Measurements from ENCODE around the gene PATE3. TPM values are rescaled to one million over a fixed set of nuclear protein-coding genes. Genes with fewer than 3 reads are reported as not detected.

PATE3 gene
- total RNA-seq, 1 experiment from 2014 or later: not detected

DNA sequence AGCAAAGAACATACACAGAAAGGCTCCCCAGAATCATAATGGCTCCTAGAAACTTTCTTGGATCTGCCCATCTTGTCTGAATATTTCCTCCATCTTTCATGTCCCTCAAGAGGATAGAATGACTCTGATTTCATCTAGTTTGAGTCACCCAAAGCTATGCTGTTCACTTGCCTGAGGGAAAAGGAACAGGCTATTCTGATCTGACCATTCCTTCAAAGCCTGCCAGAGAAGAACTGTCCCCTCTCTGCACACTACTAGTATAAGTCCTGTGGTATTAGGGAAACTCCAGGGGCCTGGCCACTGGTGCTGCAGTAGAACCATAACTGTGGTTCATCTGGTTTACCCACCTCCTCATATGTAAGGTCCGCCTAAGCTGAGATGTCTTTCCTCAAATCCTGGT is 44.2 kb upstream of the PATE3 start:
- intact Hi-C loops (cut with micrococcal nuclease; ENCODE audit: unreplicated experiment) (no loop called here), in situ Hi-C loops (cut with HindIII; ENCODE audit: low pct_unique_long_range_greater_than_20kb, low sequenced_read_pairs) (no loop called here)
- ATAC-seq: no peak
- H3K9me3 ChIP-seq (ENCODE audit: control insufficient read depth, insufficient read depth, low read depth, low read length): no peaks in the 10 kb centered on the region
- no peak overlapping the region for H3K4me3 ChIP-seq (ENCODE audit: low read depth in 2 of 2, low read length in 2 of 2)
- H3K27ac ChIP-seq (ENCODE audit: low read length): no peak overlapping the region
- POLR2A ChIA-PET: no interaction called here
- H3K4me1 ChIP-seq (ENCODE audit: control insufficient read depth, insufficient read depth, low read length): no peaks in the 10 kb centered on the region
- TF ChIP-seq TCF7L2 (IDR thresholded peaks at IDR 0.05; ENCODE audit: low read depth, low read length) (no peak), SIN3A (IDR thresholded peaks at IDR 0.05; ENCODE audit: borderline replicate concordance, insufficient read depth, low read depth, low read length) (no peak), POLR2AphosphoS5 (IDR thresholded peaks at IDR 0.05; ENCODE audit: low read depth, low read length) (no peak)
- TF ChIP-seq, protein P1, sequence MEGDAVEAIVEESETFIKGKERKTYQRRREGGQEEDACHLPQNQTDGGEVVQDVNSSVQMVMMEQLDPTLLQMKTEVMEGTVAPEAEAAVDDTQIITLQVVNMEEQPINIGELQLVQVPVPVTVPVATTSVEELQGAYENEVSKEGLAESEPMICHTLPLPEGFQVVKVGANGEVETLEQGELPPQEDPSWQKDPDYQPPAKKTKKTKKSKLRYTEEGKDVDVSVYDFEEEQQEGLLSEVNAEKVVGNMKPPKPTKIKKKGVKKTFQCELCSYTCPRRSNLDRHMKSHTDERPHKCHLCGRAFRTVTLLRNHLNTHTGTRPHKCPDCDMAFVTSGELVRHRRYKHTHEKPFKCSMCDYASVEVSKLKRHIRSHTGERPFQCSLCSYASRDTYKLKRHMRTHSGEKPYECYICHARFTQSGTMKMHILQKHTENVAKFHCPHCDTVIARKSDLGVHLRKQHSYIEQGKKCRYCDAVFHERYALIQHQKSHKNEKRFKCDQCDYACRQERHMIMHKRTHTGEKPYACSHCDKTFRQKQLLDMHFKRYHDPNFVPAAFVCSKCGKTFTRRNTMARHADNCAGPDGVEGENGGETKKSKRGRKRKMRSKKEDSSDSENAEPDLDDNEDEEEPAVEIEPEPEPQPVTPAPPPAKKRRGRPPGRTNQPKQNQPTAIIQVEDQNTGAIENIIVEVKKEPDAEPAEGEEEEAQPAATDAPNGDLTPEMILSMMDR (IDR thresholded peaks at IDR 0.05): no peak
- TF ChIP-seq, protein P2, sequence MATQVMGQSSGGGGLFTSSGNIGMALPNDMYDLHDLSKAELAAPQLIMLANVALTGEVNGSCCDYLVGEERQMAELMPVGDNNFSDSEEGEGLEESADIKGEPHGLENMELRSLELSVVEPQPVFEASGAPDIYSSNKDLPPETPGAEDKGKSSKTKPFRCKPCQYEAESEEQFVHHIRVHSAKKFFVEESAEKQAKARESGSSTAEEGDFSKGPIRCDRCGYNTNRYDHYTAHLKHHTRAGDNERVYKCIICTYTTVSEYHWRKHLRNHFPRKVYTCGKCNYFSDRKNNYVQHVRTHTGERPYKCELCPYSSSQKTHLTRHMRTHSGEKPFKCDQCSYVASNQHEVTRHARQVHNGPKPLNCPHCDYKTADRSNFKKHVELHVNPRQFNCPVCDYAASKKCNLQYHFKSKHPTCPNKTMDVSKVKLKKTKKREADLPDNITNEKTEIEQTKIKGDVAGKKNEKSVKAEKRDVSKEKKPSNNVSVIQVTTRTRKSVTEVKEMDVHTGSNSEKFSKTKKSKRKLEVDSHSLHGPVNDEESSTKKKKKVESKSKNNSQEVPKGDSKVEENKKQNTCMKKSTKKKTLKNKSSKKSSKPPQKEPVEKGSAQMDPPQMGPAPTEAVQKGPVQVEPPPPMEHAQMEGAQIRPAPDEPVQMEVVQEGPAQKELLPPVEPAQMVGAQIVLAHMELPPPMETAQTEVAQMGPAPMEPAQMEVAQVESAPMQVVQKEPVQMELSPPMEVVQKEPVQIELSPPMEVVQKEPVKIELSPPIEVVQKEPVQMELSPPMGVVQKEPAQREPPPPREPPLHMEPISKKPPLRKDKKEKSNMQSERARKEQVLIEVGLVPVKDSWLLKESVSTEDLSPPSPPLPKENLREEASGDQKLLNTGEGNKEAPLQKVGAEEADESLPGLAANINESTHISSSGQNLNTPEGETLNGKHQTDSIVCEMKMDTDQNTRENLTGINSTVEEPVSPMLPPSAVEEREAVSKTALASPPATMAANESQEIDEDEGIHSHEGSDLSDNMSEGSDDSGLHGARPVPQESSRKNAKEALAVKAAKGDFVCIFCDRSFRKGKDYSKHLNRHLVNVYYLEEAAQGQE (IDR thresholded peaks at IDR 0.05; ENCODE audit: insufficient read depth in 1 of 2, low read depth in 2 of 2, low read length in 1 of 2): no peak
- H3K36me3 ChIP-seq (ENCODE audit: control insufficient read depth, insufficient read depth, low read length): no peaks in the 10 kb centered on the region
- peaks cover 8% of the 10 kb centered on the region for H3K27me3 ChIP-seq (ENCODE audit: control insufficient read depth, insufficient read depth, low read length)
- CTCF ChIA-PET: no interaction called here
- no TSS peak for BruUV-seq (replicated peaks)
- no peak for DNase-seq (ENCODE audit: low read depth, low spot score)

DNA sequence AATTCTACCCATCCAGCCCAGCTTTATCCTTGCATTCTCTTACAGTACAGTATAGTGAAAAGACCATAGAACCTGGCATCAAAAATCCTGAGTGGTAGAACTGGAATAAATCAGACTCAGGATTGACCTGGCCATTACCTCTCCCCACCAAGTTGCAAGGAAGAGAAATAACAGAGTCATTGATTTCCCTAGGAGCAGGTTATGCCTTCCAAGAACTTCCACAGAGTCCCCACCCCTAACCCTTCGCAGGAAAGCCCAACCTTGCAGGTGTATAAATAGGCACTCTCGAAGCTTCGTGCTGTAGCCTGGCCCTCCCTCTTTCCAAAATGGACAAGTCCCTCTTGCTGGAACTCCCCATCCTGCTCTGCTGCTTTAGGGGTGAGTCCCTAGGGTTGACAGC is 41.9 kb upstream of the PATE3 start, which contains the start of gene PATE1:
Gene PATE1, plus strand, starts transcription at position 301 of the 400 bp plus-strand sequence. Its CDS starts 26 bp downstream, at position 327.
- in situ Hi-C loops (cut with HindIII; ENCODE audit: low pct_unique_long_range_greater_than_20kb, low sequenced_read_pairs): no loop called here
- H3K36me3 ChIP-seq (ENCODE audit: control insufficient read depth, insufficient read depth, low read length): no peaks in the 10 kb centered on the region
- no peaks in the 10 kb centered on the region for H3K4me1 ChIP-seq (ENCODE audit: control insufficient read depth, insufficient read depth, low read length)

More for the DNA sequence above, 41.9 kb upstream of the PATE3 start, which contains the start of gene PATE1:
- no peak within 1 kb of the TSS for H3K27ac ChIP-seq (ENCODE audit: low read length)
- no peak within 1 kb of the TSS for H3K4me3 ChIP-seq (ENCODE audit: low read depth in 2 of 2, low read length in 2 of 2)
- BruUV-seq (replicated peaks): no TSS peak
- H3K9me3 ChIP-seq (ENCODE audit: control insufficient read depth, insufficient read depth, low read depth, low read length): no peaks in the 10 kb centered on the region
- TF ChIP-seq TCF7L2 (IDR thresholded peaks at IDR 0.05; ENCODE audit: low read depth, low read length) (no peak), SIN3A (IDR thresholded peaks at IDR 0.05; ENCODE audit: borderline replicate concordance, insufficient read depth, low read depth, low read length) (no peak), POLR2AphosphoS5 (IDR thresholded peaks at IDR 0.05; ENCODE audit: low read depth, low read length) (no peak)
- TF ChIP-seq, protein P1 (IDR thresholded peaks at IDR 0.05): no peak
- TF ChIP-seq, protein P2 (IDR thresholded peaks at IDR 0.05; ENCODE audit: insufficient read depth in 1 of 2, low read depth in 2 of 2, low read length in 1 of 2): no peak
- POLR2A ChIA-PET: interaction anchor here (0.7 kb wide), 1 partner anchor 19 kb away, joined by 3 read pairs; no protein-coding TSS in a partner anchor
- CTCF ChIA-PET: no interaction called here
- peaks cover 11% of the 10 kb centered on the region for H3K27me3 ChIP-seq (ENCODE audit: control insufficient read depth, insufficient read depth, low read length)
- DNase-seq (ENCODE audit: low read depth, low spot score) (no peak), ATAC-seq (no peak)
- intact Hi-C loops (cut with micrococcal nuclease; ENCODE audit: unreplicated experiment): no loop called here

All from Panc1 (cell line).